Cardiac muscle cell (in vitro differentiated cells and primary cell): ENCODE data around the gene LRRC38. TPM values are rescaled to one million over a fixed set of nuclear protein-coding genes. Genes with fewer than 3 reads are reported as not detected.

Source experiments
- DNase-seq, 2 donors: peaks; one replicate each; pipeline versions ENCODE4 v3.0.0 to v3.0.0-alpha.2; 2010 to 2017; ENCODE audit warnings: low read depth in 1 of 2, low spot score in 1 of 2
- H3K27ac ChIP-seq: fragments of 200-600 bp; sonication (generic); 2 replicates; pipeline ENCODE4 v1.5.1; 2016
- H3K27me3 ChIP-seq: fragments of 200-600 bp; sonication (generic); 2 replicates; pipeline ENCODE4 v1.6.0; 2016; ENCODE audit warnings: control low read depth
- H3K36me3 ChIP-seq: fragments of 200-600 bp; sonication (generic); 2 replicates; pipeline ENCODE4 v1.5.1; 2016; ENCODE audit warnings: control low read depth
- H3K4me1 ChIP-seq: fragments of 200-600 bp; sonication (generic); 2 replicates; pipeline ENCODE4 v1.8.1; 2017; ENCODE audit warnings: low read depth, mild to moderate bottlenecking, mixed run types
- H3K4me3 ChIP-seq: fragments of 200-600 bp; sonication (generic); 2 replicates; pipeline ENCODE4 v1.5.1; 2016; ENCODE audit warnings: mild to moderate bottlenecking
- H3K9me3 ChIP-seq: fragments of 200-600 bp; sonication (generic); 2 replicates; pipeline ENCODE4 v1.5.1; 2017; ENCODE audit warnings: low read depth, mild to moderate bottlenecking, control low read depth
- polyA plus RNA-seq: library from polyadenylated mRNA; unstranded; fragments of >200 nt; fragmentation: Nextera tagmentation; extraction: Ambion mirVana; gene quantifications from 2 replicates; pipeline ENCODE4 v1.2.1, GENCODE V29; 2016
- total RNA-seq: library from RNA; depleted of rRNA; stranded (reverse); fragments of >200 nt; gene quantifications from 2 replicates; pipeline ENCODE4 v1.2.3, GENCODE V29; 2016
- TF ChIP-seq, protein P1 (sequence below): IDR thresholded peaks from 2 replicates; pipeline ENCODE4 v1.5.1; 2012; ENCODE audit warnings: low read depth, mild to moderate bottlenecking, low read length

The LRRC38 gene
- total and polyA plus RNA-seq, 2 experiments from 2014 or later = not detected

- Histone ChIP-seq H3K9me3 (no peaks in the 10 kb centered on the region), H3K4me1 (no peaks in the 10 kb centered on the region), H3K36me3 (no peaks in the 10 kb centered on the region), H3K27me3 (peaks cover 57% of the 10 kb centered on the region), H3K27ac (no peak overlapping the region), H3K4me3 (no peak overlapping the region)
- DNase-seq = peak; percentile 30 to 60
- TF ChIP-seq, protein P1, sequence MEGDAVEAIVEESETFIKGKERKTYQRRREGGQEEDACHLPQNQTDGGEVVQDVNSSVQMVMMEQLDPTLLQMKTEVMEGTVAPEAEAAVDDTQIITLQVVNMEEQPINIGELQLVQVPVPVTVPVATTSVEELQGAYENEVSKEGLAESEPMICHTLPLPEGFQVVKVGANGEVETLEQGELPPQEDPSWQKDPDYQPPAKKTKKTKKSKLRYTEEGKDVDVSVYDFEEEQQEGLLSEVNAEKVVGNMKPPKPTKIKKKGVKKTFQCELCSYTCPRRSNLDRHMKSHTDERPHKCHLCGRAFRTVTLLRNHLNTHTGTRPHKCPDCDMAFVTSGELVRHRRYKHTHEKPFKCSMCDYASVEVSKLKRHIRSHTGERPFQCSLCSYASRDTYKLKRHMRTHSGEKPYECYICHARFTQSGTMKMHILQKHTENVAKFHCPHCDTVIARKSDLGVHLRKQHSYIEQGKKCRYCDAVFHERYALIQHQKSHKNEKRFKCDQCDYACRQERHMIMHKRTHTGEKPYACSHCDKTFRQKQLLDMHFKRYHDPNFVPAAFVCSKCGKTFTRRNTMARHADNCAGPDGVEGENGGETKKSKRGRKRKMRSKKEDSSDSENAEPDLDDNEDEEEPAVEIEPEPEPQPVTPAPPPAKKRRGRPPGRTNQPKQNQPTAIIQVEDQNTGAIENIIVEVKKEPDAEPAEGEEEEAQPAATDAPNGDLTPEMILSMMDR = peak; percentile 44
These were observed 3.5 kb upstream of the LRRC38 start for GRCh38 chr1:13517193-13517812.

GRCh38 chr1:13516606-13517005 lies 2.8 kb upstream of the LRRC38 start:
- H3K9me3 ChIP-seq = no peaks in the 10 kb centered on the region
- no peak overlapping the region for H3K4me3 ChIP-seq
- no peak for DNase-seq
- H3K27me3 ChIP-seq = peaks cover 64% of the 10 kb centered on the region
- no peaks in the 10 kb centered on the region for H3K4me1 ChIP-seq
- no peaks in the 10 kb centered on the region for H3K36me3 ChIP-seq
- TF ChIP-seq, protein P1 = no peak
- no peak overlapping the region for H3K27ac ChIP-seq

DNA sequence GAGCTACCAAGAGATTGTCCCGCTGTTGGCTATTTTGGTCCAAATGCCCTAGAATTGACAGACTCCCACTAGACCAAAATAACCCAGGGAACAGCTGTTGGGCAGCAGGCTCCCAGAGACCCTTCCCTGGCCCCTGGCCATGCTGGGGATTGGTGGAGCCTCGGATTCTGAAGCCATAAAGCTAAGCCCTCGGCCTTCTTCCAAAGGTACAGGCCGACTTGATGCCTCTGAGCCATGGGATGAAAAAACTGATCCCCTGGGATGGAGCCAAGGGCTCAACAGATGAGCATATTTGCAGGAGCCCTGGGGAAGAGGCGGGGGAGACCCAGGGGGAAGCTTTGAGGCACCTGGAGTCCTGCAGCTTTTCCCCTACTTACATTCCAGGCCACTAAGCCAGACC lies 1.0 kb upstream of the LRRC38 start:
- Histone ChIP-seq H3K27ac (no peak overlapping the region), H3K4me3 (no peak overlapping the region), H3K9me3 (no peaks in the 10 kb centered on the region), H3K4me1 (no peaks in the 10 kb centered on the region), H3K27me3 (peaks cover 82% of the 10 kb centered on the region), H3K36me3 (no peaks in the 10 kb centered on the region)
- TF ChIP-seq, protein P1 = no peak
- DNase-seq = no peak

DNA sequence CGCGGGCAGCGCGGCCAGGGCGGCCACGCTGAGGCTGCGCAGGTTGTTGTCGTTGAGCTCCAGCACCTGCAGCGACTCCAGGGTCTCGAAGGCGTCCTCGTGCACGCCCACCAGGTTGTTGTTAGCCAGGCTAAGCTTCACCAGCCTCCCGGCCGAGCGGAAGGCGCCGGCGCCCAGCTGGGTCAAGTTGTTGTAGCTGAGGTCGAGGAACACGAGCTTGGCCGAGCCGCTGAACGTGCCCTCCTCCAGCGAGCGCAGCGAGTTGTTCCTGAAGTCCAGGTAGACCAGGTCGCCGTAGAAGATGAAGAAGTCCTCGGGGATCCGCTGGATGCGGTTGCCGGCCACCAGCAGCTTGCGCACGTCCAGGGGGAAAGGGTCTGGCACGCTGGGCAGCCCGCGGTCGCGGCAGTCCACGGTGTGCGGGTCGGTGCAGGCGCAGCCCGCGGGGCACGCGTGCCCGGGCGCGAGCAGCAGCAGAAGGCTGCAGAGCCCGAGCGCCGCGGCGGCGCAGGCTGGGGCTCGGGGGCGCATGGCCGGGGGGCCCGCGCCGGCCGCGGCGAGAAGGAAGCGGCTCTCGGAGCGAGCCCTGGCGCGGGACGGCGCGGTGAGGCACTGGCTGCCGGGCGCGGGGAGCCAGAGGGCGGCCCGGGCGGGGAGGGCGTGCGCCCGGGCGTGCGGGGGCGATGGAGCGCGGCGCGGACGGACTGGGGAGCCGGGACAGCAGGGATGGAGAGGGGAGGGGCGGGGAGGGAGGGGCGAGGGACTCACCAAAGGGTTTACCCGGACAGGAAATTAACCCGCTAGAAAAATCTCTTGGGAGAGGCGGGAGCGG lies 524 bp downstream of the LRRC38 start:
- Histone ChIP-seq H3K36me3 (no peaks in the 10 kb centered on the region), H3K4me3 (peak overlapping the region; percentile 8), H3K4me1 (no peaks in the 10 kb centered on the region), H3K27ac (no peak overlapping the region), H3K27me3 (peaks cover 96% of the 10 kb centered on the region), H3K9me3 (no peaks in the 10 kb centered on the region)
- DNase-seq = peak; percentile 6 to 19
- TF ChIP-seq, protein P1 = no peak

DNA sequence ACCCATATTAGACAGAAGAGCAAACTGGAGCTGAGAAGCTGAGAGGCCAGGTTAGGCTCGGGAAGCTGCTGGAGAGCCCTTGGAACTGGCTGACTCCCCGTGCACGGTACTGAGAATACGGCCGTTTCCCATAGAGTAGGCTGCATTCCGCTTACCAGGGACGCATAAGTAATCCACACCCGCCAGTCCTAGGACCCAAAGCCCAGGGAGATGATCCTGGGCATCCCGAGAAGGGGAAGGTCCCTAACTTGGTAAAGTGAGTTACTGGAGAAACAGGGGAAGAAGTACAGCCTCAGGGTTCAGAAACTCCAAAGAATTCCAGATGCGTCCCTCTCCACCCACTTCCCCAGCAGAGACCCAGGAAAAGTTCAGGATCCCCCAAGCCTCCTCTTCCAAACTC lies 1.3 kb downstream of the LRRC38 start:
- peaks cover 93% of the 10 kb centered on the region for H3K27me3 ChIP-seq
- TF ChIP-seq, protein P1 = no peak

More for the DNA sequence above, 1.3 kb downstream of the LRRC38 start:
- Histone ChIP-seq H3K9me3 (no peaks in the 10 kb centered on the region), H3K36me3 (no peaks in the 10 kb centered on the region), H3K4me1 (no peaks in the 10 kb centered on the region), H3K4me3 (no peak overlapping the region), H3K27ac (no peak overlapping the region)
- DNase-seq = peak in 1 of 2 donors; percentile 5
